ENCODE results near the gene IRF2. TPM values are rescaled to one million over a fixed set of nuclear protein-coding genes. Genes with fewer than 3 reads are reported as not detected.

IRF2 gene
- total RNA-seq, 1 donor from 2014 or later: 12.6 TPM

GRCh38 chr4:184355111-184355604, 119.2 kb downstream of the IRF2 start:
- H3K4me3 Mint-ChIP-seq: no peak overlapping the region
- H3K27me3 Mint-ChIP-seq (ENCODE audit: low read depth): no peaks in the 10 kb centered on the region

DNA sequence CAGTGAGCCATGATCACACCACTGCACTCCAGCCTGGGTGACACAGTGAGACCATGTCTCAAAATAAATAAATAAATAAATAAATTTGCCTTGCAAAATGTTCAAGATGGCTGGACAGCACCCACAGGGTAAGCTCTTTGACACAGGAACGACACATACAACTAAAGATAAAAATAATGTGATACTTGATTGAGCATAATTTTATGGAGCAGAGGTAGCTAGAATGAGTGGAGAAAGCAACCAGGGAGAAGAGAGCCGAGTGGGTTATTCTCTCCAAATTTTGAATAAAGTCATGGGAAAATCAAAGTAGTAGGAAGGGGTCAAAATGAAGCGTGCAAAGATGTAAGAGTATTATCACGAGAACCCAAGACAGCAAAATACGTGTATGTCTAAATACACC, 121.5 kb downstream of the IRF2 start:
- no peaks in the 10 kb centered on the region for H3K9me3 Mint-ChIP-seq
- DNase-seq (ENCODE audit: low read depth, low spot score): no peak
- peaks cover 13% of the 10 kb centered on the region for H3K4me1 Mint-ChIP-seq
- no peak for TF ChIP-seq CTCF (conservative IDR thresholded peaks at IDR 0.05)
- no peak overlapping the region for H3K27ac Mint-ChIP-seq (ENCODE audit: unreplicated experiment)
- no peak overlapping the region for H3K4me3 Mint-ChIP-seq
- H3K36me3 Mint-ChIP-seq (ENCODE audit: low read depth): no peaks in the 10 kb centered on the region
- no peaks in the 10 kb centered on the region for H3K27me3 Mint-ChIP-seq (ENCODE audit: low read depth)

More at GRCh38 chr4:184355111-184355604, 119.2 kb downstream of the IRF2 start:
- H3K36me3 Mint-ChIP-seq (ENCODE audit: low read depth): no peaks in the 10 kb centered on the region
- peak overlapping the region; percentile 75 for H3K27ac Mint-ChIP-seq (ENCODE audit: unreplicated experiment)
- no peaks in the 10 kb centered on the region for H3K9me3 Mint-ChIP-seq
- H3K4me1 Mint-ChIP-seq: peaks cover 4% of the 10 kb centered on the region
- no peak for DNase-seq (ENCODE audit: low read depth, low spot score)
- no peak for TF ChIP-seq CTCF (conservative IDR thresholded peaks at IDR 0.05)

DNA sequence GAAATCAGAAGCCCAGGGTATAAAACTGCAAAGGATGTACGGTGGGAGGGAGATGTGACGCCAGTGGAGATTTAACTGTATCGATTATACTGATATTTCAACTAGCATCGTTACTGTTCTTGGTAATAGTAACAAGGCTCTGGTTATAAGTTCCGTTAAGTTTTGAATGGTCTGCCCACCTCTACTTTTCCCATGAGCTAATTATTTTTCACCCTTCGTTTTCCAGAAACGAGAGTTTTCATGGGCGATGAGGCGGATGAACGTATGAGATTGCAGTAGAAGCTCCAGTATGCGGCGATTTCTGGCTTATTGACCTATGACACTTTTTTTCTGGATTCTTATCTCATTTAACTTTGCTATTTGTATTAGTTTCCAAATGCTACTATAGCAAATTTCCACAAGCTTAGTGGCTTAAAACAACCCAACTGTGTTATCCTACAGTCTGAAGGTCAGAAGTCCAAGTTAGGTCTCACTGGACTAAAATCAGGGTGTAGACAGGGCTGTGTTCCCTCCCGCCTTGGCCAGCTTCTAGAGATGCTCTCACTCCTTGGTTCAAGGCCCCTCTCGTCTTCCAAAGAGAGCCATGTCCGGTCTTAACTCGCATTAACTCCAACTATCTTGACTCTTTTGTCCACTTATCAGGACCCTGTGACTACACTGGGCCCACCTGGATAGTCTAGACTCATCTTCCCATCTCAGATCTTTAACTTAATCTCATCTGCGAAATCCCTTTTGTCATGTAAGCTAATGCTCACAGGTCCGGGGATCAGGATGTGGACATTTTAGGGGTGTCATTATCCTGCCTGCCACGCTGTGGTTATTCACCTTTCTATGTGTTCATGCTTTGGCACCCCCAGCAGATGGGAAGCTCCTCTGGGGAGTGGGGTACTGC, 122.5 kb downstream of the IRF2 start:
- TF ChIP-seq CTCF (conservative IDR thresholded peaks at IDR 0.05): no peak
- Mint-ChIP-seq H3K4me1 (peaks cover 24% of the 10 kb centered on the region), H3K27ac (ENCODE audit: unreplicated experiment) (no peak overlapping the region), H3K27me3 (ENCODE audit: low read depth) (no peaks in the 10 kb centered on the region), H3K9me3 (no peaks in the 10 kb centered on the region), H3K36me3 (ENCODE audit: low read depth) (no peaks in the 10 kb centered on the region), H3K4me3 (no peak overlapping the region)
- no peak for DNase-seq (ENCODE audit: low read depth, low spot score)

DNA sequence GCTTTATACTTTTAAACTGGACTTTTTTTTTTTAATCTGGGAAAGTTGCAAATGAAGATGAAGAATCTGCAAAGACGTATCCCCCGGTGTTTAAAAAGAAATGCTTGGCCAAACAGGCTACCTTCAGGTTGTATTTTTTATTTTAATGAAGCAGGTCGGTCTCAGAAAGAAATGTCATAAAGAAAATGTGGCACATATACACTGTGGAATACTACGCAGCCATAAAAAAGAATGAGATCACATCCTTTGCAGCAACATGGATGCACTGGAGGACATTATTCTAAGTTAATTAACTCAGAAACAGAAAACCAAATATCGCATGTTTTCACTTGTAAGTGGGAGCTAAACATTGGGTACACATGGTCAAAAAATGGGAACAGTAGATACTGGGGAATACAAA, 123.4 kb downstream of the IRF2 start:
- Mint-ChIP-seq H3K4me3 (no peak overlapping the region), H3K27ac (ENCODE audit: unreplicated experiment) (no peak overlapping the region), H3K36me3 (ENCODE audit: low read depth) (no peaks in the 10 kb centered on the region), H3K4me1 (peaks cover 28% of the 10 kb centered on the region), H3K27me3 (ENCODE audit: low read depth) (no peaks in the 10 kb centered on the region), H3K9me3 (no peaks in the 10 kb centered on the region)
- DNase-seq (ENCODE audit: low read depth, low spot score): no peak
- TF ChIP-seq CTCF (conservative IDR thresholded peaks at IDR 0.05): no peak

DNA sequence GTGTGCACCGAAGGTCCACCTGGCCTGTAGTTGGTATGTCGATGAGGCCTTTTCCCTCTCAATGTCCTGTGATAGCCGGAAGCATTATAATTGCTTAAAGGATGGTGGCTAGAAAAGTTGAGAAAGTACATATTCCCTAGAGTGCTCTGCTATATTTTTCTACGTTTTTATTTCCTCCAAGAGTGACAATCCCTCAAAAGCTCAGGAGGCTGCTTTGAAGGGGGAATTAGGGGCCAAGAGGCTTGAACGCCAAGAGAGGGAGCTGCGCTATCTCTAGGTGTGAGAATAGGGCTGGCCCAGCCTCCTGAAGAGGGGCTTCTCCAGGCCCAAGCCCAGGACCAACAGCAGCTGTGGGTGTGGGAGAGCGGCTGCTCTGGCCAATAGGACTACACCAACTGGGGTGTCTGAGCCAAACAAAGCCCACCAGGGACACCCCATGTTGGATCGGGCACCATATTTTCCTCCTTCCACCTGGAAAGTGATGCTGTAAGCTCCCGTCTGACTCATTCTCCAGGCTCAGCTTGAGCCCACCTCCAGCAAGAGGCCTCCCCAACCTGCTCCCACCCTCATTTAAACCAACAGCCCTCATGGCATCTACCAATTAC, 124.0 kb downstream of the IRF2 start:
- Mint-ChIP-seq H3K27ac (ENCODE audit: unreplicated experiment) (no peak overlapping the region), H3K36me3 (ENCODE audit: low read depth) (no peaks in the 10 kb centered on the region), H3K4me3 (no peak overlapping the region), H3K27me3 (ENCODE audit: low read depth) (no peaks in the 10 kb centered on the region), H3K9me3 (no peaks in the 10 kb centered on the region), H3K4me1 (peaks cover 33% of the 10 kb centered on the region)
- no peak for TF ChIP-seq CTCF (conservative IDR thresholded peaks at IDR 0.05)
- DNase-seq (ENCODE audit: low read depth, low spot score): no peak

Data from neural crest cell (in vitro differentiated cells).